DND-41 (cell line): ENCODE results near the gene CD244.

Experiments
- ATAC-seq: fragments of 200-7000 bp; cut with Tn5 transposase; 3 replicates; pipeline ENCODE4 v1.9.1; 2021; ENCODE audit warnings: low read depth; ENCODE audit not compliant: insufficient read depth
- DNase-seq: peaks from one replicate; pipeline ENCODE4 v3.0.0-alpha.2; 2020
- H2AFZ ChIP-seq: 2 replicates; pipeline ENCODE4 v1.6.0; 2012; ENCODE audit warnings: low read depth, low read length
- H3K27ac ChIP-seq: 2 replicates; pipeline ENCODE4 v1.5.1; 2012; ENCODE audit warnings: low read length, inconsistent platforms
- H3K27me3 ChIP-seq: fragments of 200-600 bp; sonication (generic); 2 replicates; pipeline ENCODE4 v1.6.0; 2012; ENCODE audit warnings: low read length, mild to moderate bottlenecking, inconsistent platforms; ENCODE audit not compliant: insufficient read depth, poor library complexity
- H3K36me3 ChIP-seq: 2 replicates; pipeline ENCODE4 v1.5.1; 2012; ENCODE audit warnings: low read length, inconsistent platforms; ENCODE audit not compliant: insufficient read depth
- H3K4me1 ChIP-seq: 2 replicates; pipeline ENCODE4 v1.5.1; 2012; ENCODE audit warnings: mild to moderate bottlenecking, low read length; ENCODE audit not compliant: insufficient read depth
- H3K4me2 ChIP-seq: 2 replicates; pipeline ENCODE4 v1.6.0; 2012; ENCODE audit warnings: mild to moderate bottlenecking, moderate library complexity, low read length, inconsistent platforms; ENCODE audit not compliant: insufficient read depth
- H3K4me3 ChIP-seq, 2 experiments: fragments of 200-600 bp in 1 of 2; shearing (Covaris generic) in 1 of 2; 2 replicates each; pipeline ENCODE4 v1.5.1; 2012 to 2016; ENCODE audit warnings: inconsistent platforms in 2 of 2, low read length in 2 of 2, mild to moderate bottlenecking in 2 of 2, low read depth in 1 of 2, moderate library complexity in 1 of 2
- H3K79me2 ChIP-seq: 2 replicates; pipeline ENCODE4 v1.6.0; 2012; ENCODE audit warnings: low read length, inconsistent platforms; ENCODE audit not compliant: insufficient read depth
- H3K9ac ChIP-seq: 2 replicates; pipeline ENCODE4 v1.6.0; 2012; ENCODE audit warnings: low read depth, mild to moderate bottlenecking, inconsistent platforms, low read length, moderate library complexity
- H3K9me3 ChIP-seq: 2 replicates; pipeline ENCODE4 v1.5.1; 2012; ENCODE audit warnings: low read length, moderate library complexity, mild to moderate bottlenecking, inconsistent platforms; ENCODE audit not compliant: insufficient read depth, severe bottlenecking
- H4K20me1 ChIP-seq: 2 replicates; pipeline ENCODE4 v1.6.0; 2012; ENCODE audit warnings: low read length; ENCODE audit not compliant: insufficient read depth
- EZH2 ChIP-seq: IDR thresholded peaks from 3 replicates; pipeline ENCODE4 v1.6.1; 2012; ENCODE audit warnings: borderline replicate concordance, low read depth, mild to moderate bottlenecking, moderate library complexity, low read length, inconsistent platforms; ENCODE audit not compliant: severe bottlenecking
- TF ChIP-seq, protein P1 (sequence below): IDR thresholded peaks from 2 replicates; pipeline ENCODE4 v1.5.1; 2012; ENCODE audit warnings: borderline replicate concordance, low read length, moderate library complexity, mild to moderate bottlenecking; ENCODE audit not compliant: poor library complexity, severe bottlenecking; ENCODE audit errors: extremely low read depth

Gene CD244

DNA sequence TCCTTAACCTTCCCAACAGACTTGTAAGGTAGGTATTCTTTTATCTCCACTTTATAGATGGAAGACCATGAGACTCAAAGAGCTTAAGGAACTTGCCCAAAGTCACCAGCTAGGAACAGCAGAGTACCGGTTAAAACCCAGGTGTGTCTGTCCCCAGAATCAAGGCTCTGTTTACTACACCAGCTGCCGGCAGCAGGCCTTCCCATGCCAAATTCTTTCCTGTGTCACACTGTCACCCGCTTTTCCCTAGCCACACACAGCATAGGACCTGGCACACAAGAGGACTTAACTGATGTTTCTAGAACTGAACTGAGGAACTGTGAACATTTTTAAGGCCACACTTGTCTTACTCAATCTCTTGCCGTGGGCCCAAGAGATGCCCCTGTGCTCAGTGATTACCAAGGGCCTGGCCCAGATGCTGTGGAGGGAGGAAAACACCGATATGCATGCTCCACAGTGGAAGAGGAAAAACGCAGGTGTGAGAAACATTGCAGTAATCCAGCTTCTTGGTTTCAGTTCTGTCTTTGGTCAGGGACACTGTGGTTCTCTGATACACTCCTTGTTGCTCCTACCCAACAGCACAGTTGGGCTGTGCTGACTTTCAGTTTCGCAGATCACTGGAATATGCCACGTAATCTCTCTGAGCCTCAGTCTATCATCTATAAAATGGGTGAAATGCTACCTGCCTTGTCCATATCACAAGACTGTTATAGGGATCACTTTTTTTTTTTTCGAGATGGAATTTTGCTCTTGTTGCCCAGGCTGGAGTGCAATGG is 80.6 kb downstream of the CD244 start:
- H3K79me2 ChIP-seq = no peaks in the 10 kb centered on the region
- ATAC-seq (peak; percentile 43; the same call in 1 of the 3 replicates), DNase-seq (no peak)
- H3K27me3 ChIP-seq = no peaks in the 10 kb centered on the region
- H3K27ac ChIP-seq = no peak overlapping the region
- H4K20me1 ChIP-seq = no peaks in the 10 kb centered on the region
- H3K9me3 ChIP-seq = no peaks in the 10 kb centered on the region
- no peak overlapping the region for H3K4me2 ChIP-seq
- H3K9ac ChIP-seq = no peak overlapping the region
- no peaks in the 10 kb centered on the region for H3K4me1 ChIP-seq
- no peak overlapping the region for H3K4me3 ChIP-seq
- H2AFZ ChIP-seq = no peak overlapping the region
- no peaks in the 10 kb centered on the region for H3K36me3 ChIP-seq
- TF ChIP-seq, protein P1, sequence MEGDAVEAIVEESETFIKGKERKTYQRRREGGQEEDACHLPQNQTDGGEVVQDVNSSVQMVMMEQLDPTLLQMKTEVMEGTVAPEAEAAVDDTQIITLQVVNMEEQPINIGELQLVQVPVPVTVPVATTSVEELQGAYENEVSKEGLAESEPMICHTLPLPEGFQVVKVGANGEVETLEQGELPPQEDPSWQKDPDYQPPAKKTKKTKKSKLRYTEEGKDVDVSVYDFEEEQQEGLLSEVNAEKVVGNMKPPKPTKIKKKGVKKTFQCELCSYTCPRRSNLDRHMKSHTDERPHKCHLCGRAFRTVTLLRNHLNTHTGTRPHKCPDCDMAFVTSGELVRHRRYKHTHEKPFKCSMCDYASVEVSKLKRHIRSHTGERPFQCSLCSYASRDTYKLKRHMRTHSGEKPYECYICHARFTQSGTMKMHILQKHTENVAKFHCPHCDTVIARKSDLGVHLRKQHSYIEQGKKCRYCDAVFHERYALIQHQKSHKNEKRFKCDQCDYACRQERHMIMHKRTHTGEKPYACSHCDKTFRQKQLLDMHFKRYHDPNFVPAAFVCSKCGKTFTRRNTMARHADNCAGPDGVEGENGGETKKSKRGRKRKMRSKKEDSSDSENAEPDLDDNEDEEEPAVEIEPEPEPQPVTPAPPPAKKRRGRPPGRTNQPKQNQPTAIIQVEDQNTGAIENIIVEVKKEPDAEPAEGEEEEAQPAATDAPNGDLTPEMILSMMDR = no peak
- TF ChIP-seq EZH2 = no peak

GRCh38 chr1:160781186-160781766 is 81.4 kb downstream of the CD244 start:
- H3K36me3 ChIP-seq = no peaks in the 10 kb centered on the region
- no peak overlapping the region for H3K4me3 ChIP-seq
- DNase-seq (no peak), ATAC-seq (no peak)
- no peaks in the 10 kb centered on the region for H3K9me3 ChIP-seq
- H3K9ac ChIP-seq = no peak overlapping the region
- no peaks in the 10 kb centered on the region for H3K79me2 ChIP-seq
- H3K27me3 ChIP-seq = no peaks in the 10 kb centered on the region
- H2AFZ ChIP-seq = no peak overlapping the region
- H4K20me1 ChIP-seq = no peaks in the 10 kb centered on the region
- TF ChIP-seq EZH2 = no peak
- TF ChIP-seq, protein P1 = no peak
- no peak overlapping the region for H3K4me2 ChIP-seq
- no peaks in the 10 kb centered on the region for H3K4me1 ChIP-seq
- H3K27ac ChIP-seq = no peak overlapping the region

- no peak for TF ChIP-seq EZH2
- TF ChIP-seq, protein P1 = no peak
- Histone ChIP-seq H2AFZ (no peak overlapping the region), H3K4me3 (no peak overlapping the region), H3K27me3 (no peaks in the 10 kb centered on the region), H3K4me2 (no peak overlapping the region), H3K79me2 (no peaks in the 10 kb centered on the region), H3K9ac (no peak overlapping the region), H4K20me1 (no peaks in the 10 kb centered on the region), H3K4me1 (peaks cover under 1% of the 10 kb centered on the region; the same call in 1 of the 2 replicates), H3K36me3 (no peaks in the 10 kb centered on the region), H3K9me3 (no peaks in the 10 kb centered on the region), H3K27ac (no peak overlapping the region)
- no peak for DNase-seq
- no peak for ATAC-seq
Measured at GRCh38 chr1:160780398-160780755, 82.3 kb downstream of the CD244 start.
